CD4-positive, alpha-beta T cell treated with Interleukin-15 for 4 hours (primary cell): Measurements from ENCODE around the gene OTX2.

Experiments used
- DNase-seq: peaks from one replicate; pipeline ENCODE4 v3.0.0-alpha.2; 2020; ENCODE audit warnings: low spot score

The OTX2 gene

GRCh38 chr14:56810147-56810719 is at the start of gene OTX2:
TSS of gene OTX2 (minus strand) at chr14:56810479. CDS start at chr14:56805456, 5,023 bp downstream.
- DNase-seq, result no peak

- DNase-seq, result no peak
These were observed 48.1 kb upstream of the OTX2 start for GRCh38 chr14:56858422-56858821.

- DNase-seq, result no peak
These were observed 46.9 kb upstream of the OTX2 start for GRCh38 chr14:56857216-56857615.

- no peak for DNase-seq
These were observed 45.7 kb upstream of the OTX2 start for GRCh38 chr14:56855891-56856461.

- no peak for DNase-seq
These were observed 44.0 kb upstream of the OTX2 start for GRCh38 chr14:56854325-56854724.

GRCh38 chr14:56846970-56847930 is 37.0 kb upstream of the OTX2 start:
- no peak for DNase-seq

GRCh38 chr14:56844406-56845002 is 34.2 kb upstream of the OTX2 start:
- DNase-seq, result no peak

GRCh38 chr14:56841611-56842010 is 31.3 kb upstream of the OTX2 start:
- DNase-seq, result no peak

- DNase-seq, result no peak
These were observed 29.9 kb upstream of the OTX2 start for GRCh38 chr14:56840221-56840620.

- DNase-seq, result no peak
These were observed 18.9 kb upstream of the OTX2 start for GRCh38 chr14:56829151-56829550.

- no peak for DNase-seq
These were observed 15.9 kb upstream of the OTX2 start for GRCh38 chr14:56826214-56826613.

- no peak for DNase-seq
These were observed 11.7 kb upstream of the OTX2 start for GRCh38 chr14:56821805-56822610.

- DNase-seq, result no peak
These were observed 10.9 kb upstream of the OTX2 start for GRCh38 chr14:56821177-56821576.

- DNase-seq, result no peak
These were observed 7.2 kb upstream of the OTX2 start for GRCh38 chr14:56817396-56817921.

GRCh38 chr14:56816574-56817391 is 6.5 kb upstream of the OTX2 start:
- DNase-seq, result no peak

GRCh38 chr14:56815745-56816144 is 5.5 kb upstream of the OTX2 start:
- no peak for DNase-seq

- DNase-seq, result no peak
These were observed 4.9 kb upstream of the OTX2 start for GRCh38 chr14:56814969-56815700.

- DNase-seq, result no peak
These were observed 4.3 kb upstream of the OTX2 start for GRCh38 chr14:56814519-56814959.

- DNase-seq, result no peak
These were observed 2.9 kb upstream of the OTX2 start for GRCh38 chr14:56813143-56813551.
